NCI-H1105 (cell line): ENCODE data around the gene RALB.
"Not testable (repeated sequence)": the region's sequence is repeated elsewhere in the genome, so short reads cannot be mapped to it uniquely, and the experiment has no call there.

Experiments used
- DNase-seq: peaks from one replicate; lab custom pipeline; 2025; lab: John Stamatoyannopoulos, UW

RALB gene

GRCh38 chr2:120293096-120294007 is 40.7 kb downstream of the RALB start:
- no peak for DNase-seq

DNA sequence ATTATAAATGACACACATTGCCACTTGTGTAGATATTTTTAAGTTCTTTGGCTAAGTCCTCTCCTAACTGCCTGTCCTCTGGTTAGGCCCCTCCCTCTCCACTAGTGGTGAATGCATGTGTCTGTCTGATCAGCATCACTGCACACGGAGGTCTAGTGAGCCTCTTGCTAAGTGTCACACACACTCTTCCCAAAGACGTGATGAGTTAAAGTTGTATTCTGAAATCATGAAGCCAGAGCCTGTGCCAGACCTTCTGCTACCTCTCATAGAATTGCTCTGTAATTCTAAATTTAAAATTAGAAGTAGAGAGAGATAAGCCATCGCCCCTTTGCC is 41.3 kb downstream of the RALB start:
- no peak for DNase-seq

DNA sequence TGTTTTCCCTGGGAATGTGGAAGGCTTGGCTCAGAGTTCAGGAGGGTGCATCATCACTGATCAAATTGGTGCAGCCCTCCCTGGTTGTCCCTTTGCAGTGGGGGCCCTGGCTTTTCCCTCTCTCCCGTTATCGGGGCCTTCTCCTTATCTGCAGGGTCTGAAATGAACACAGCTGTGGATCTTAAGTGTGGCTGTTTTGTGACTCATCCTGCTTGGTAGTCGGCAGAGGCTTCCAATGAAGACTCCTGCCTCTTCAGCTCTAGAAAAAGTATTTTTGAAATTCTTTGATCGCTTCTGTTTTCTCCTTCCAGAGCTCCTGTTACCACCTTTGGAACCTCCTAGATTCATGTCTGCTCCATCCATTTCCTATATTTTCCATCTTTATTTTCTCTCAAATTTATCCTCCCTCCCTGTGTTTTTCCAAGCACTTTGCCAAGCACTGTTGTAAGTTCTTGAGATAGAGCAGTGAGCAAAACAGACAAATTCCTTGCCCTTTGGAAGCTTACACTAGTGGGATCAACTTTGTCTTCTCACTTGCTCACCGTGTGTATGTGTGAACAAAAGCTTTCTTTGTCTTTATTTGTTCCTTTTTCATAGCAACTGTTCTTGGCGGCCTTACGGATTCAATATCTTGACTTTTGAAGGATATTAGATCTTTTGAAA is 45.7 kb downstream of the RALB start:
- no peak for DNase-seq

DNA sequence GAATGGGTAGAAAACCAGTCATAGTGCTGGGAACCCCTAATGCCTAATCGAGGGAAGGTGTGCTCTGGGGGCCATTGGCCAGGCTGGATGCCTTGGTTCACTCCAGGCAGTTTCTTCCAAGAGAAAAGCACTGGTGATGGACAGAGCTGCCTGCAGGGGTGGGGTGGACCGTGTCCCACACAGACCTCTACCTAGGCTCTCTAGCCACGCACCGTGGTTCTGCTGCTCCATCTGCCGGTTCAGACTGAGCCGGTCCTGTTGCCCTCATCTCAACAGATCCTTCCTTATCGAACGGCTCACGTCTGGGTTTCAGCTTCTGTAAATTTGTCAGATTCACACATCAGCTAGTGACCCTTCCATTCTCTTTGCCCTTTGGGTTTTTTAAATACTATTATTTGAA is 46.4 kb downstream of the RALB start:
- no peak for DNase-seq

DNA sequence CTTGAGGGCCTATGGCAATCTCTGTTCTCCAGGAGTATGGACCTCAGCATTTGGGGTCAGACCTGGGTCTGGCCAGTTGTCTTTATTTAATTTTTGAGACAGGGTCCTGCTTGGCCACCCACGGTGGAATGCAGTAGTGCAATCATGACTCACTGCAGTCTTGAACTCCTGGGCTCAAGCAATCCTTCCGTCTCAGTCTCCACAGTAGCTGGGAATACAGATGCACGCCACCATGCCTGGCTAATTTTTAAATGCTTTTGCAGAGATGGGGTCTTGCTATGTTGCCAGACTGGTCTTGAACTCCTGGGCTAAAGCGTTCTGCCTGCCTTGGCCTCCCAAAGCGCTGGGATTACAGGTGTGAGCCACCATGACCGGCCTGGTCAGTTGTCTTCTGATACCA is 46.9 kb downstream of the RALB start:
- no peak for DNase-seq

GRCh38 chr2:120300385-120300784 is 47.7 kb downstream of the RALB start:
- no peak for DNase-seq

DNA sequence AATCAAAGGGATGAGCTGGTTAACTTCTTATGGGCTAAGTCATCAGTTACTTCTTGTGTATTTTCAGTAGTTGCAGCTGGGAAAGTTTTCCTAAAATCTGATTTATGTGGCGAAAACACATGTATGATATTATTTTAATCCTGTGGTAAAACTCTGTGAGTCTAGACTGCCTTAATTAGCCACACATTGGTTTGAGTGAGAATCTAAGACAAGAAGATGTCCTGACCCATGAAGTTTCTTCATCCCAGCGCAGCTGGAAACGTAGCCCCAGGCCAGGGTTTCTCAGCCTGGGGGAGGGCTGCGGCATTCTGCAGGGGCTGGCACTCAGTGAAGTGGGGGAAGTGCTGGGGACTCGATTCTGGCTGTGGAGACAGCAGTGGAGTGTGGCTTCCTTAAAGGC is 48.6 kb downstream of the RALB start:
- DNase-seq, result no peak

DNA sequence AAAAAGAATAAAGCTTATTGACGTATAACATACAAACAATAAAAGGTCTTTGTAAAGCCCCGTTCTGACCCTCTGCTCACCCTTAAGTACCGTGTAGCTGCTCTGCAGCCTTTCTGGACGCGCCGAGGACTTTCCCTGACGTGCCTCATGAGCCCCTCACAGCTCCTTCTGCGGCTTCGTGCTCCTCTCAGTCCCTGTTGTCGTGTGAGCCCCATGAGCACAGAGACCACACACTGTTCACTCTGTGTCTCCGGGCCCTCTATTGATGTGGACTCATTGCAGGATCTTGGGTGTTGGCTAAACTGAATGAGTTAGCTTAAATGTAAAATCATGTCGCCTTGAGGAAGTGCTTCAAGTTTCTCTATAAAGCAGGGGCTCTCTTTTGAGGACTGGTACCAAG is 49.6 kb downstream of the RALB start:
- DNase-seq, result no peak

GRCh38 chr2:120303177-120303576 is 50.5 kb downstream of the RALB start:
- no peak for DNase-seq

DNA sequence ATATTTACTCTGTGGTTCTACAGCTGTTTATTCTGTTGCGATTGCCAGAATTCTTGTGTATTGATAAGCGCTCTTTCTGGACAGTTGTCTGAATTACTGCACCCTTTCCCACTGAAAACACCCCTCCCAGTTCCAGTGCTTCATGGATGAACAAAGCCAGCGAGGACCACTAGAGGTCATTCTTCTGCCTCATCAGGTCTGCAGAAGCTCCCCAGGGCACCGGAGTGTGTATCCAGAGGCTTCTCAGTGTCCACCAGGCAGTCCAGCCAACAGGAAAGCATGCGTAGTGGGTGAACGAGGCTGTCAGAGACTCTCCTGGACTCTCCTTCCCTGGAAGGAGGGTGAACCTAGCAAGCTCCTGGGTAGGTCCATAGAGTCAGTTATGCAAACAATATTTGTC is 52.6 kb downstream of the RALB start:
- DNase-seq, result no peak

GRCh38 chr2:120305937-120306490 is 53.4 kb downstream of the RALB start:
- no peak for DNase-seq

DNA sequence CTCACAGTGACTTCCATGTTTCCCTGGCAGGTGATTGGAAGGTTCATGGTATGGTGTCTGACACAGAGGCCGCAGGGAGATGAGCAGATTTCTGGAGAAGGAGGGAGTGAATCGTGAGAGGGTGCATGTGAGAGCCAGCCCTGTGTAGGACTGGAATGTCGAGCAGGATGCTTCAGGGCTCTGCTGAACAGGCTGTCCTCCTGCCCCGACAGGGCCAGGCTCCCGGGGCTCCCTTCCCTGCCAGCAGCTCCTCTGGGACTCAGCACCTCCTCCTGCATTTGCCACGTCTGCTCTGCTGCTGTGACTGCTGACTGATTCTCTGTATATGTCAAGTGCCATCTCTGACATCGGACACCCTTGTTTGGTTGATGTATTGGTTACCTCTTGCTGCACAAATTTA is 54.8 kb downstream of the RALB start:
- DNase-seq, result no peak

- DNase-seq, result no peak
Measured at GRCh38 chr2:120308038-120308910, 55.6 kb downstream of the RALB start.

GRCh38 chr2:120310136-120310535 is 57.5 kb downstream of the RALB start:
- no peak for DNase-seq

- not testable (repeated sequence) for DNase-seq
Measured at GRCh38 chr2:120310841-120311240, 58.2 kb downstream of the RALB start.

- no peak for DNase-seq
Measured at GRCh38 chr2:120312076-120312475, 59.4 kb downstream of the RALB start.

- DNase-seq, result peak; percentile 78
Measured at GRCh38 chr2:120312860-120313694, 60.4 kb downstream of the RALB start.

- no peak for DNase-seq
Measured at GRCh38 chr2:120313695-120314615, 61.3 kb downstream of the RALB start.

- no peak for DNase-seq
Measured at GRCh38 chr2:120314690-120315366, 62.2 kb downstream of the RALB start.
